Activated naive CD8-positive, alpha-beta T cell (primary cell): ENCODE data around the gene FLNA.

Experiments
- H3K27ac Mint-ChIP-seq: one replicate; pipeline ENCODE4 v1.8.0; 2021; ENCODE audit warnings: mixed read lengths
- H3K27me3 Mint-ChIP-seq: one replicate; pipeline ENCODE4 v1.8.0; 2021; ENCODE audit warnings: mixed read lengths
- H3K36me3 Mint-ChIP-seq: one replicate; pipeline ENCODE4 v1.8.0; 2021; ENCODE audit warnings: mixed read lengths
- H3K4me1 Mint-ChIP-seq: one replicate; pipeline ENCODE4 v1.8.0; 2021; ENCODE audit warnings: low read depth, mixed read lengths
- H3K4me3 Mint-ChIP-seq: one replicate; pipeline ENCODE4 v1.8.0; 2021; ENCODE audit warnings: mild to moderate bottlenecking, mixed read lengths
- H3K9me3 Mint-ChIP-seq: one replicate; pipeline ENCODE4 v1.8.0; 2021; ENCODE audit warnings: low read depth, mixed read lengths

The FLNA gene

GRCh38 chrX:154359362-154360154 lies 14.9 kb downstream of the FLNA start:
- Mint-ChIP-seq H3K36me3 (no peaks in the 10 kb centered on the region), H3K27me3 (no peaks in the 10 kb centered on the region), H3K4me3 (no peak overlapping the region), H3K9me3 (no peaks in the 10 kb centered on the region), H3K4me1 (peaks cover 12% of the 10 kb centered on the region), H3K27ac (no peak overlapping the region)

- Mint-ChIP-seq H3K27me3 (no peaks in the 10 kb centered on the region), H3K27ac (peak overlapping the region; percentile 50), H3K4me1 (peaks cover 15% of the 10 kb centered on the region), H3K36me3 (no peaks in the 10 kb centered on the region), H3K9me3 (no peaks in the 10 kb centered on the region), H3K4me3 (no peak overlapping the region)
Measured at GRCh38 chrX:154358829-154359228, 15.6 kb downstream of the FLNA start.

GRCh38 chrX:154358011-154358410 lies 16.4 kb downstream of the FLNA start:
- Mint-ChIP-seq H3K9me3 (no peaks in the 10 kb centered on the region), H3K27ac (peak overlapping the region; percentile 50), H3K36me3 (no peaks in the 10 kb centered on the region), H3K4me3 (peak overlapping the region; percentile 5), H3K27me3 (no peaks in the 10 kb centered on the region), H3K4me1 (peaks cover 20% of the 10 kb centered on the region)

GRCh38 chrX:154357205-154357604 lies 17.2 kb downstream of the FLNA start:
- Mint-ChIP-seq H3K9me3 (no peaks in the 10 kb centered on the region), H3K27ac (no peak overlapping the region), H3K36me3 (no peaks in the 10 kb centered on the region), H3K27me3 (no peaks in the 10 kb centered on the region), H3K4me1 (peaks cover 18% of the 10 kb centered on the region), H3K4me3 (no peak overlapping the region)

- no peaks in the 10 kb centered on the region for H3K27me3 Mint-ChIP-seq
- peaks cover 22% of the 10 kb centered on the region for H3K4me1 Mint-ChIP-seq
- H3K4me3 Mint-ChIP-seq: no peak overlapping the region
- H3K27ac Mint-ChIP-seq: no peak overlapping the region
- H3K36me3 Mint-ChIP-seq: no peaks in the 10 kb centered on the region
- H3K9me3 Mint-ChIP-seq: no peaks in the 10 kb centered on the region
Measured at GRCh38 chrX:154356596-154356995, 17.8 kb downstream of the FLNA start.

- Mint-ChIP-seq H3K27ac (no peak overlapping the region), H3K4me3 (no peak overlapping the region), H3K4me1 (peaks cover 23% of the 10 kb centered on the region), H3K36me3 (no peaks in the 10 kb centered on the region), H3K27me3 (no peaks in the 10 kb centered on the region), H3K9me3 (no peaks in the 10 kb centered on the region)
Measured at GRCh38 chrX:154355776-154356140, 18.7 kb downstream of the FLNA start.

- H3K4me1 Mint-ChIP-seq: peaks cover 25% of the 10 kb centered on the region
Measured at GRCh38 chrX:154355094-154355775, 19.2 kb downstream of the FLNA start.

GRCh38 chrX:154354516-154354915 lies 19.9 kb downstream of the FLNA start:
- Mint-ChIP-seq H3K9me3 (no peaks in the 10 kb centered on the region), H3K4me3 (no peak overlapping the region), H3K27me3 (no peaks in the 10 kb centered on the region), H3K4me1 (peaks cover 28% of the 10 kb centered on the region), H3K36me3 (no peaks in the 10 kb centered on the region), H3K27ac (no peak overlapping the region)

More at GRCh38 chrX:154355094-154355775, 19.2 kb downstream of the FLNA start:
- Mint-ChIP-seq H3K9me3 (no peaks in the 10 kb centered on the region), H3K36me3 (no peaks in the 10 kb centered on the region), H3K27ac (no peak overlapping the region), H3K4me3 (no peak overlapping the region), H3K27me3 (no peaks in the 10 kb centered on the region)

GRCh38 chrX:154354013-154354412 lies 20.4 kb downstream of the FLNA start:
- no peaks in the 10 kb centered on the region for H3K9me3 Mint-ChIP-seq

GRCh38 chrX:154353172-154353843 lies 21.1 kb downstream of the FLNA start:
- H3K4me3 Mint-ChIP-seq: no peak overlapping the region
- H3K9me3 Mint-ChIP-seq: no peaks in the 10 kb centered on the region
- peaks cover 31% of the 10 kb centered on the region for H3K4me1 Mint-ChIP-seq
- H3K36me3 Mint-ChIP-seq: no peaks in the 10 kb centered on the region
- H3K27ac Mint-ChIP-seq: peak overlapping the region; percentile 34
- no peaks in the 10 kb centered on the region for H3K27me3 Mint-ChIP-seq

More at GRCh38 chrX:154354013-154354412, 20.4 kb downstream of the FLNA start:
- no peaks in the 10 kb centered on the region for H3K27me3 Mint-ChIP-seq
- no peak overlapping the region for H3K27ac Mint-ChIP-seq
- no peaks in the 10 kb centered on the region for H3K36me3 Mint-ChIP-seq
- H3K4me1 Mint-ChIP-seq: peaks cover 28% of the 10 kb centered on the region
- no peak overlapping the region for H3K4me3 Mint-ChIP-seq

GRCh38 chrX:154352466-154352865 lies 22.0 kb downstream of the FLNA start:
- H3K27me3 Mint-ChIP-seq: no peaks in the 10 kb centered on the region
- peak overlapping the region; percentile 7 for H3K4me3 Mint-ChIP-seq
- H3K36me3 Mint-ChIP-seq: no peaks in the 10 kb centered on the region
- peaks cover 34% of the 10 kb centered on the region for H3K4me1 Mint-ChIP-seq
- no peak overlapping the region for H3K27ac Mint-ChIP-seq
- H3K9me3 Mint-ChIP-seq: no peaks in the 10 kb centered on the region

GRCh38 chrX:154352012-154352401 lies 22.4 kb downstream of the FLNA start:
- Mint-ChIP-seq H3K4me1 (peaks cover 36% of the 10 kb centered on the region), H3K4me3 (peak overlapping the region; percentile 44)

GRCh38 chrX:154351183-154352011 lies 23.0 kb downstream of the FLNA start:
- peak overlapping the region; percentile 64 for H3K27ac Mint-ChIP-seq
- no peaks in the 10 kb centered on the region for H3K27me3 Mint-ChIP-seq
- peaks cover 36% of the 10 kb centered on the region for H3K4me1 Mint-ChIP-seq
- peak overlapping the region; percentile 44 for H3K4me3 Mint-ChIP-seq
- H3K9me3 Mint-ChIP-seq: no peaks in the 10 kb centered on the region
- no peaks in the 10 kb centered on the region for H3K36me3 Mint-ChIP-seq

More at GRCh38 chrX:154352012-154352401, 22.4 kb downstream of the FLNA start:
- peak overlapping the region; percentile 64 for H3K27ac Mint-ChIP-seq
- no peaks in the 10 kb centered on the region for H3K9me3 Mint-ChIP-seq
- H3K27me3 Mint-ChIP-seq: no peaks in the 10 kb centered on the region
- no peaks in the 10 kb centered on the region for H3K36me3 Mint-ChIP-seq

GRCh38 chrX:154350429-154351182 lies 23.8 kb downstream of the FLNA start:
- peak overlapping the region; percentile 23 for H3K4me3 Mint-ChIP-seq
- H3K27ac Mint-ChIP-seq: no peak overlapping the region
- no peaks in the 10 kb centered on the region for H3K27me3 Mint-ChIP-seq
- peaks cover 32% of the 10 kb centered on the region for H3K4me1 Mint-ChIP-seq
- no peaks in the 10 kb centered on the region for H3K9me3 Mint-ChIP-seq
- H3K36me3 Mint-ChIP-seq: no peaks in the 10 kb centered on the region
